ENCODE results near the gene UBE2S.

UBE2S gene

GRCh38 chr19:55366790-55367189, 40.8 kb downstream of the UBE2S start:
- FAIRE-seq: no peak
- DNase-seq (ENCODE audit: insufficient read length, low spot score): no peak

GRCh38 chr19:55365964-55366363, 41.6 kb downstream of the UBE2S start:
- DNase-seq (ENCODE audit: insufficient read length, low spot score): no peak
- no peak for FAIRE-seq

- DNase-seq (ENCODE audit: insufficient read length, low spot score) (no peak), FAIRE-seq (no peak)
Observed at GRCh38 chr19:55365245-55365644, 42.3 kb downstream of the UBE2S start.

- no peak for FAIRE-seq
- DNase-seq (ENCODE audit: insufficient read length, low spot score): no peak
Observed at GRCh38 chr19:55362990-55363716, 44.4 kb downstream of the UBE2S start, which contains the start of gene GARIN5B. Gene GARIN5B, minus strand, starts transcription at chr19:55363260. Its CDS starts 194 bp downstream, at chr19:55363066.

- FAIRE-seq: no peak
Observed at GRCh38 chr19:55362174-55362989, 45.2 kb downstream of the UBE2S start.

GRCh38 chr19:55360902-55361301, 46.7 kb downstream of the UBE2S start:
- DNase-seq (ENCODE audit: insufficient read length, low spot score) (no peak), FAIRE-seq (no peak)

More at GRCh38 chr19:55362174-55362989, 45.2 kb downstream of the UBE2S start:
- DNase-seq (ENCODE audit: insufficient read length, low spot score): no peak

- DNase-seq (ENCODE audit: insufficient read length, low spot score) (no peak), FAIRE-seq (no peak)
Observed at GRCh38 chr19:55358943-55359908, 48.4 kb downstream of the UBE2S start.

- FAIRE-seq: no peak
- DNase-seq (ENCODE audit: insufficient read length, low spot score): no peak
Observed at GRCh38 chr19:55358493-55358892, 49.1 kb downstream of the UBE2S start.

GRCh38 chr19:55355213-55355821, 52.3 kb downstream of the UBE2S start:
- no peak for FAIRE-seq

GRCh38 chr19:55354698-55355212, 52.8 kb downstream of the UBE2S start, which contains the start of gene COX6B2:
Gene COX6B2, minus strand, starts transcription at chr19:55354719. Its CDS starts 198 bp downstream, at chr19:55354521.
- DNase-seq (ENCODE audit: insufficient read length, low spot score): no peak
- no peak for FAIRE-seq

More at GRCh38 chr19:55355213-55355821, 52.3 kb downstream of the UBE2S start:
- DNase-seq (ENCODE audit: insufficient read length, low spot score): no peak

GRCh38 chr19:55353803-55354697, 53.5 kb downstream of the UBE2S start:
- FAIRE-seq (peak; percentile 90), DNase-seq (ENCODE audit: insufficient read length, low spot score) (peak; percentile 70)

GRCh38 chr19:55353356-55353802, 54.2 kb downstream of the UBE2S start:
- FAIRE-seq (peak; percentile 44), DNase-seq (ENCODE audit: insufficient read length, low spot score) (no peak)

GRCh38 chr19:55352549-55353145, 54.9 kb downstream of the UBE2S start:
- FAIRE-seq (no peak), DNase-seq (ENCODE audit: insufficient read length, low spot score) (no peak)

- no peak for FAIRE-seq
- DNase-seq (ENCODE audit: insufficient read length, low spot score): no peak
Observed at GRCh38 chr19:55352040-55352439, 55.5 kb downstream of the UBE2S start.

GRCh38 chr19:55350620-55351315, 56.8 kb downstream of the UBE2S start:
- DNase-seq (ENCODE audit: insufficient read length, low spot score): no peak
- FAIRE-seq: no peak
